ENCODE data around the gene ITIH3.

DNA sequence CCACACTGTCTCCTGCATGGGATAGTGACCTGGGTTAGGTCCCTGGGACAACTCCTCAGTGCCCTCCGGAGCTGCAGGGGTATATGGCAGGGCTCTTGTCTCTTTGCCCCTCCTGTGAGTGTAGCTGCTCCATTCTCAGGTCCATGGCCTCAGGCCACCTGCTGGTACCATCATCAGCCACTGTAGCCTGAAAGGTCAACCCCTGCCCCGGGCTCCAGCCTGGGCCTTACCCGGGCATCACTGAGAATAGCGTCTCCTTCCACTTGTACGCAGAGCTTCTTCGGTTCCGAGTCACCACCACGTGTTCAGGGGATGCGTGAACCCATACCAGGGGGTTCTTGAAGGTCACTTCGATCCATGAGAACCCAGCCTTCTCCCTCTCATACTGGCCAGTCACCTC, 22.1 kb downstream of the ITIH3 start:
- TF ChIP-seq, protein P1, sequence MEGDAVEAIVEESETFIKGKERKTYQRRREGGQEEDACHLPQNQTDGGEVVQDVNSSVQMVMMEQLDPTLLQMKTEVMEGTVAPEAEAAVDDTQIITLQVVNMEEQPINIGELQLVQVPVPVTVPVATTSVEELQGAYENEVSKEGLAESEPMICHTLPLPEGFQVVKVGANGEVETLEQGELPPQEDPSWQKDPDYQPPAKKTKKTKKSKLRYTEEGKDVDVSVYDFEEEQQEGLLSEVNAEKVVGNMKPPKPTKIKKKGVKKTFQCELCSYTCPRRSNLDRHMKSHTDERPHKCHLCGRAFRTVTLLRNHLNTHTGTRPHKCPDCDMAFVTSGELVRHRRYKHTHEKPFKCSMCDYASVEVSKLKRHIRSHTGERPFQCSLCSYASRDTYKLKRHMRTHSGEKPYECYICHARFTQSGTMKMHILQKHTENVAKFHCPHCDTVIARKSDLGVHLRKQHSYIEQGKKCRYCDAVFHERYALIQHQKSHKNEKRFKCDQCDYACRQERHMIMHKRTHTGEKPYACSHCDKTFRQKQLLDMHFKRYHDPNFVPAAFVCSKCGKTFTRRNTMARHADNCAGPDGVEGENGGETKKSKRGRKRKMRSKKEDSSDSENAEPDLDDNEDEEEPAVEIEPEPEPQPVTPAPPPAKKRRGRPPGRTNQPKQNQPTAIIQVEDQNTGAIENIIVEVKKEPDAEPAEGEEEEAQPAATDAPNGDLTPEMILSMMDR (IDR thresholded peaks at IDR 0.05) = no peak
- no peak for TF ChIP-seq POLR2A (IDR thresholded peaks at IDR 0.05)

Measured in Peyer's patch (tissue), 4 donors.